Measurements from ENCODE around the gene UNC93B1.
"Not testable (repeated sequence)": the region's sequence is repeated elsewhere in the genome, so short reads cannot be mapped to it uniquely, and the experiment has no call there.

Gene UNC93B1

GRCh38 chr11:68008381-68009337 is 4.8 kb upstream of the UNC93B1 start:
- no peak for DNase-seq

- no peak for DNase-seq
Observed at GRCh38 chr11:68007498-68008380, 3.8 kb upstream of the UNC93B1 start.

GRCh38 chr11:68006606-68007166 is 2.8 kb upstream of the UNC93B1 start:
- DNase-seq, result no peak

GRCh38 chr11:68004551-68005335 is 846 bp upstream of the UNC93B1 start:
- DNase-seq, result no peak

DNA sequence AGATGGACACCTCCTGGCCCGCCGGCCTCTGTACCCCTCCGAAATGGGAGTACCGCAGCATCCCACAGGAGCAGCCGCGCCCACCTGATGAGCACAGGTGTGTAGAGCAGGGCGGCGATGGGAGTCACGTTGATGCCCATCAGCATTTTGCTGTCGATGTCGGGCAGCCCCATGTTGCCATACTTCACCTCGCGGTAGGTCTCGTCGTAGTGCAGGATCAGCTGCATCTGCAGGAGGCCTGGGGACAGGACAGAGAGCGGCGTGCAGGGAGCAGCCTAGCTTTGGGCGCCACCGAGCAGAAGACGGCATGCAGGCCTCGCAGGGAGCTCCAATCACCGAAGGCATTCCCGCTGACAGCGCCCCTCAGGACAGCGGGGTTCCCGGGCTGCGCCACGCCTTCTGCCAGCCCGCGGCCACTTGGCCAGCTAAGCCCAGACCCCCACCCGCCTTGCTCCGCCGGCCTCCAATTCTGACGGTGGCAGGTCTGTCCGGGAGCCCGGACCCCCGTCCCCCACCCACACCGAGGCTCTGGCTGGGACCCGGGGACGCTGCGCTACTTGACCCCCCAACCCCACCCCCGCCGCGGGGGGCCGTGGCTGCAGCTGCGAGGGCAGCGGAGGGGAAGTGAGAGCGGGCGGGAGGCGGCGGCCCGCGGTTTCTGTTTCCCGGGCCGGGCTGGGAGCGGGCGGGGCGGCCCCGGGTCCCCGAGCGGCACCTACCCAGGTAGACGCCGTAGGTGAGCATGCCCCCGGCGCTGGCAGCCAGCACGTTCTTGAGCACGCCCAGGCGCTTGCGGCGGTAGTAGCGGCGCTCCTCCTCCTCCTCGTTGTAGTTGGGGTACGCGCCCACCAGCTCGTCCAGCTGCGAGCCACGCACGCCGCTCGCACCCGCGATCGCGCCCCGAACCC is 705 bp downstream of the UNC93B1 start:
- no peak for DNase-seq

DNA sequence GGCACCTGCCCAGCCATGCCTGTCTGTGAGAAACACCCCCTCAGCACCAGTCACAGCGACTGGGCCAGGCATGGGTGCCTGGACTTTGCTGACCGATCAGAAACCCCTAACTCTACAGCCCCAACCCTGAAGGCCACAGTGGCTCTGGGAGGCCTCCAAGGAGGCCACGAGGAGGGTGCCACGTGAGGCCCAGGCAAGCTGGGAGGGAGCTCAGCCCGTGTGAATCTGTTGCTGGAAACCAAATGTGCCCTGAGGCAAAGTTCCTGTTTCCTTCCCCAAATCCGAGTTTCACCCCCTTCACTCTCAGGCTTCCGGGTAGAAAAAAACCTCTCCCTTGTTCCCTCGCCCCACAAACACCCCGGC is 1.3 kb downstream of the UNC93B1 start:
- DNase-seq, result no peak

GRCh38 chr11:67999704-68000103 is 4.2 kb downstream of the UNC93B1 start:
- DNase-seq, result no peak

GRCh38 chr11:67999201-67999629 is 4.7 kb downstream of the UNC93B1 start:
- DNase-seq, result no peak

- DNase-seq, result no peak
Observed at GRCh38 chr11:67998150-67999045, 5.5 kb downstream of the UNC93B1 start.

DNA sequence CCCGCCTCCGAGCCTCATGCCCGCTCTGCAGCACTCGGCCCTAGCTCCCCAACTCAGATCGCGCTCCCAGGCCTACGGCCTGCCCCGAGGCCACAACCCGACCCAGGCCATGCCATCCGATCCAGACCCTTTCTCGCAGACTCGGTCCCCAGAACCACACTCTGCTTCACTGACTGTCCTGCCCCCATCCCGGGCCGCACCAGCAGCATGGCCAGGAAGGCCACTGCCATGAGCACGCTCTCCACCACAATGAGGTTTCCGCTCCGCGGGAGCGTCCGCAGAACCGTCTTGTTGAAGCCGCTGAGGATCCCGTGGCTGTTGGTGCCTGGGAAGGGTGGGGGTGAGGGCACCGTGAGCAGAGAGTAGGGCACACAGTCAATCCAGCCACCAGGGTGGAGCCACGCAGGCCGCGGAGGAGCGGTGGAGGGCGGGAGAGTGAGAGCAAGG is 6.4 kb downstream of the UNC93B1 start:
- no peak for DNase-seq

DNA sequence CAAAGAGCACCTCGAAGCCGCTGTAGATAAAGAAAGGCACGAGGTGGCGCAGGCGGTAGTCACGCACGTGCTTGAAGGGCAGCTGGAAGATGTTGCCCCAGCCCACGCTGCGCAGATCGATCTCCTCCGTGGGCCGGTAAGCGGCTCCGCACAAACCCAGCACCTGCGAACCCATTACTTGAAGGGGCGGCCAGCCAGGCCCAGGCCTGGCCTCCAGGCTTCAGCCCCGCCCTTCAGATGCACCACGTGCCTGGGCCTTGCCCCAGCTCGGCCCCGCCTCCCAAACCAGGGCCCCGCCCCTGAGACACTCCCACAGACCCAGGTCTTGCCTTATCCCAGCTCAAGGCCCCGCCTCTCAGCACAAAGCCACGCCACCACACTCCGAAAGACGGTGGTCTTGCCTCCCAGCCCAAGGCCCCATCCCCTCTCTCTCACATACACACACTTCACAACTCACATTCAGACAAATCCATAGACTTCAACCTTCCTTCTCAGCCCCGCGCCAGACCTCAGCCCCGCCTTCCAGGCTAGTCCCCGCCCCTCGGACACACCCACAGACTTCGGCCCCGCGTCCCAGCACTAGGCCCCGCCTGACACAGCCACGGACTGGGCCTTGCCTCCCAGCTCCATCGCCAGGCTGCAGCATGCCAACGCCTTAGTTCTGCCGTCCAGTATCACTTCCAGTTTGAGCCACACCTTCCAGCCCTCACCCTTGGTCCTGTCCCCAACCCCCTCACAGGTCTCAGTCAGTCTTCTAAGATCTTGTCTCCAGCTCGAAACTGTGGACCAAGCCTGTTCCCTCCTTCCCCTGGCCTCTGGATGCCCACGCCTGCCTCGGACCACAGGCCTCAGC is 7.0 kb downstream of the UNC93B1 start:
- no peak for DNase-seq

DNA sequence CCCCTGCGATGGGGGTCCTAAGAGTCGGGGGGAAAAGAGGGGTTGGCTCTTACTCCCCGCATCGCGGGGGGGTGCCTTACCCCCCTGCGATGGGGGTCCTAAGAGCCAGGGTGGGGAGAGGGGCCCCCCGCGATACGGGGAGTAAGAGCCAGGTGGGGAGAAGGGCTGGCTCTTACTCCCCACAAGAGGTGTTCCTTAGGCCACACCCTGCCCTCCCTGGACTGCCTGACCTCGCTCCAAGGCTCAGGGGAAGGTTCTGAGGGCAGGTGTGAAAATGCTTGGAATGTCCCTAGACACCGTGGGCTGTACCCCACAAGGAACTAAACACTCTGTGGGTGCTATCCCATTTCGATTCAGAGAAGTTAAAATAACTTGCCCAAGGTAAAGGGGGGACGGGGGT is 7.8 kb downstream of the UNC93B1 start:
- DNase-seq, result no peak

DNA sequence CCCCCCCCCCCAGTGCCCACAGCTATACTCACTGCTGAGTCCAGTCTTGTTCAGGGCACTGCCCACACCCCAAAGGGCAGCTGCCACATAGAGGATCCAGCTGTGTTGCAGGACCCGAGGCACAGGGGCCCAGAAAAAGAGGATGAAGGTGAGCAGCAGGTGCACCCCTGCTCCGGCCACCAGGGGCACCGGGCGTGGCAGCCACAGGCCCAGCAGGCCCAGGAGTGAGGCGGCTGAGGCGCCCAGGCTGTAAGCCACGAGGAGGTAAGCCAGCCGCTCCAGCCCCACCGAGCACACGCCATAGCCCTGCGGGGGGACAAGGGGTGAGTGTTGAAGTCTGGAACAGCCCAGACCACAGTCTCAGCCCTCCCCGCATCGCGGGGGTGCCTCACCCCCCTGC is 8.3 kb downstream of the UNC93B1 start:
- not testable (repeated sequence) for DNase-seq

DNA sequence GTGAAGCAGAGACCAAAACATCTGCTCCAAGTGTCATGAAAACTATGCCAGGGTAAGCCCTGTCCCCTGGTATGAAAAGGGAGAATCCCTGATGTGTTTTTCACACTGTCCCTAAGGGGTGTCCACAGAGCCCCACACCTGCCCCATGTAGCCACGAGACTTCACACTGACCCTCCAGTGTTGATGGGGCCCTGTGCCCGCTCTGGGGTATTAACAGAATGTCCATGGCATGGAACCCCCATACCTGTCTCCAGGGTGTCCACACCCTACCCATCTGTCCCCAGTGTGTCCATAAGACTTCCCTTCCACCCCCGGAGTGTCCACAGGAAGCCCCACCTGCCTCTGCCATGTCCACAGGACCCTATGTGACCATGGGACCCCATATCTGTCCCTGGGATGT is 8.8 kb downstream of the UNC93B1 start:
- DNase-seq, result not testable (repeated sequence)

- not testable (repeated sequence) for DNase-seq
Observed at GRCh38 chr11:67994387-67994786, 9.5 kb downstream of the UNC93B1 start.

DNA sequence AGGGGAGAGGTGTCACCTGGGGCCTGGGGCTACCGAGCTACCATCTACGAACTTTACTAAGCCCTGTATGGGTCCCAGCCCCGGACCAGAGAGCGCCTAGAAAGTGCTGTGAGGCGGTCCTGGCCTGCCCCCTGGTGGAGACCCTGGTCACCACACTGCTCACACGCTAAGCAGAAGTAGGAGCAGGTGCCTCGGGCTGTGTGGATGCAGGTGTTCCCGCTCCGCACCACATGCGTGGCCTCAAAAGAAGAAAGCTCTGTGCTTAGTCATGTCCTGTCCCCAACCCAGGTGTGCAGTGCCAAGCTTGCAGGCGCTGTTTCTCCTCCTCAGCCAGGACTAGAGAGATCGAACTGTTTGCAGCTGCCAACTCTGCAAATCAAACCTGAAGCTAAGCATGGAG is 10.1 kb downstream of the UNC93B1 start:
- DNase-seq, result not testable (repeated sequence)

DNA sequence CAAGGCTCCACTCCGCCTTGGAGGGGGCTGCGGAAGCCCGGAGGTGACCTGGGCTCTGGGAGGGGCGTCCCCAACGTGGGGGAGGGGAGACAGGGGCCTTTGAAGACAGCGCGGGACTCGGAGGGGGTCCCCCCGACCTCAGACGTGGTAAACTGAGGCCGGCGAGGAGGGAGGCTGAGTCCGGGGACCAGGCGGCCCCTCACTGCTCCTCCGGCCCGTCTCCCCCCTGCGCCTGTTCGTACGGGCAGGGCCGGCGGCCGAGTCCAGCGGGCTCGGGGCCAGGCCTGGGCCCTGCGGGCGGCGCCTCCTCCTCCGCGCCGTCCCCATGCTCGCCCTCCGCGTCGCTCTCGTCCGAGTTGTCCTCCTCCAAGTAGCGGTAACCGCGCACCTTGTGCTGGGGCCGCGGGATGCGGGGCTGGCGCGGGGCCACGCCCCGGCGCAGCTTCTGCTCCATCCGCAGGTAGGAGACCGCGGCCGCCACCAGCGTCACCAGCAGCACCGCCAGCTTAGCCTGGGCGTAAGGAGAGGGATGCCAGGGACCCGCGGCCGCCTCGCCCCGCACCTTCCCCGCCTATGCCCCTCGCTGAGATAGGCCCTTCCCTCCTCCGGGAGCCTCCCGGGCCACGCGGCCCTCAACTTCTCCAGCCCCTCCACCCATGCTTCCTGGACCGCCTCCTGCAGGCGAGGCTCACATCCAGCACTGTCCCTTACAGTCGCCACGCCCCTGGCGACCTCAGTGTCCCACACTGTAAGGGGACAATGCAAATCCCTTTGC is 12.4 kb downstream of the UNC93B1 start:
- not testable (repeated sequence) for DNase-seq

All from NCI-H1436 treated with DMSO at 0.1 percent for 48 hours (cell line).